GM23338 (cell line): ENCODE data around the gene MEP1A. TPM values are rescaled to one million over a fixed set of nuclear protein-coding genes. Genes with fewer than 3 reads are reported as not detected.

ENCODE experiments used
- ATAC-seq: fragments of 200-7000 bp; cut with Tn5 transposase; 3 replicates; pipeline ENCODE4 v1.9.1; 2020
- DNase-seq: peaks from one replicate; pipeline ENCODE4 v3.0.0-alpha.2; 2015; ENCODE audit warnings: low spot score
- H2AFZ ChIP-seq: fragments of 200-600 bp; sonication (generic); 2 replicates; pipeline ENCODE4 v1.8.0; 2016; ENCODE audit warnings: antibody characterized with exemption, mild to moderate bottlenecking, moderate library complexity
- H3F3A ChIP-seq: fragments of 200-600 bp; sonication (generic); replicated peaks from 2 replicates; pipeline ENCODE4 v1.8.0; 2017; ENCODE audit warnings: antibody characterized with exemption, mixed run types, low read depth
- H3K27ac ChIP-seq: fragments of 200-600 bp; sonication (generic); 2 replicates; pipeline ENCODE4 v1.6.1; 2016; ENCODE audit warnings: low read depth
- H3K27me3 ChIP-seq: fragments of 200-600 bp; sonication (generic); 2 replicates; pipeline ENCODE4 v1.8.0; 2016; ENCODE audit warnings: mild to moderate bottlenecking, mixed run types, moderate library complexity; ENCODE audit not compliant: insufficient read depth
- H3K36me3 ChIP-seq: fragments of 200-600 bp; sonication (generic); 2 replicates; pipeline ENCODE4 v1.8.0; 2016; ENCODE audit warnings: mild to moderate bottlenecking; ENCODE audit not compliant: insufficient read depth
- H3K4me1 ChIP-seq: fragments of 200-600 bp; sonication (generic); 2 replicates; pipeline ENCODE4 v1.8.0; 2016; ENCODE audit warnings: mild to moderate bottlenecking, moderate library complexity; ENCODE audit not compliant: insufficient read depth
- H3K4me2 ChIP-seq: fragments of 200-600 bp; sonication (generic); 2 replicates; pipeline ENCODE4 v1.7.1; 2017; ENCODE audit warnings: mixed run types
- H3K4me3 ChIP-seq: fragments of 200-600 bp; sonication (generic); 2 replicates; pipeline ENCODE4 v1.6.1; 2016; ENCODE audit warnings: mixed run types
- H3K79me2 ChIP-seq: fragments of 200-600 bp; sonication (generic); replicated peaks from 2 replicates; pipeline ENCODE4 v1.8.0; 2017; ENCODE audit warnings: mild to moderate bottlenecking; ENCODE audit not compliant: insufficient read depth
- H3K9me2 ChIP-seq: fragments of 200-600 bp; sonication (generic); 2 replicates; pipeline ENCODE4 v1.8.0; 2017; ENCODE audit not compliant: insufficient read depth
- H4K20me1 ChIP-seq: fragments of 200-600 bp; sonication (generic); replicated peaks from 2 replicates; pipeline ENCODE4 v1.8.0; 2017; ENCODE audit warnings: mild to moderate bottlenecking; ENCODE audit not compliant: insufficient read depth
- H3K27ac Mint-ChIP-seq: 2 replicates; pipeline ENCODE4 v1.8.0; 2020; ENCODE audit warnings: inconsistent platforms, mild to moderate bottlenecking, moderate library complexity, mixed read lengths
- H3K27me3 Mint-ChIP-seq: 3 replicates; pipeline ENCODE4 v1.8.0; 2022; ENCODE audit warnings: low read depth, mild to moderate bottlenecking, moderate library complexity, mixed read lengths, inconsistent platforms; ENCODE audit not compliant: insufficient read depth, poor library complexity
- H3K36me3 Mint-ChIP-seq: 3 replicates; pipeline ENCODE4 v1.8.0; 2021; ENCODE audit warnings: low read depth, mild to moderate bottlenecking, inconsistent platforms, moderate library complexity, mixed read lengths
- H3K4me1 Mint-ChIP-seq: 3 replicates; pipeline ENCODE4 v1.8.0; 2020; ENCODE audit warnings: mild to moderate bottlenecking, inconsistent platforms, mixed read lengths
- H3K4me3 Mint-ChIP-seq: 3 replicates; pipeline ENCODE4 v1.8.0; 2021; ENCODE audit warnings: moderate library complexity, mild to moderate bottlenecking, inconsistent platforms, mixed read lengths
- H3K9me3 Mint-ChIP-seq: 3 replicates; pipeline ENCODE4 v1.8.0; 2020; ENCODE audit warnings: moderate library complexity, mild to moderate bottlenecking, inconsistent platforms, mixed read lengths
- CREB1 ChIP-seq: fragments of 250-450 bp; sonication (Bioruptor Pico); IDR thresholded peaks from 2 replicates; pipeline ENCODE4 v1.5.0; 2020; ENCODE audit warnings: low read depth, mild to moderate bottlenecking, moderate library complexity
- EZH2phosphoT487 ChIP-seq: fragments of 200-600 bp; sonication (generic); IDR thresholded peaks from one replicate; pipeline ENCODE4 v1.8.1; 2018; ENCODE audit warnings: antibody characterized with exemption; ENCODE audit not compliant: unreplicated experiment
- JUNB ChIP-seq: IDR thresholded peaks from one replicate; pipeline ENCODE4 v1.6.1; 2016; ENCODE audit warnings: antibody characterized with exemption; ENCODE audit not compliant: unreplicated experiment
- NANOG ChIP-seq: IDR thresholded peaks from 2 replicates; pipeline ENCODE4 v1.6.1; 2016; ENCODE audit warnings: antibody characterized with exemption, borderline replicate concordance
- POLR2AphosphoS5 ChIP-seq: IDR thresholded peaks from 2 replicates; pipeline ENCODE4 v1.6.1; 2016; ENCODE audit warnings: antibody characterized with exemption, low read depth
- STAT1 ChIP-seq: IDR thresholded peaks from one replicate; pipeline ENCODE4 v1.6.1; 2016; ENCODE audit warnings: antibody characterized with exemption; ENCODE audit not compliant: unreplicated experiment
- ZNF331 ChIP-seq: fragments of 250-450 bp; sonication (Bioruptor Pico); IDR thresholded peaks from 2 replicates; pipeline ENCODE4 v1.5.0; 2020; ENCODE audit warnings: low read depth, mild to moderate bottlenecking, moderate library complexity
- polyA plus RNA-seq: library from polyadenylated mRNA; unstranded; fragments of >200 nt; fragmentation: Nextera tagmentation; extraction: Ambion mirVana; gene quantifications from 2 replicates; pipeline ENCODE4 v1.2.1, GENCODE V29; 2016
- total RNA-seq: library from RNA; depleted of rRNA; stranded (reverse); fragments of >200 nt; shearing (Covaris generic); gene quantifications from 2 replicates; pipeline ENCODE4 v1.2.3, GENCODE V29; 2014
- TF ChIP-seq, protein P1 (sequence below): IDR thresholded peaks from one replicate; pipeline ENCODE4 v1.6.1; 2018; ENCODE audit warnings: antibody characterized with exemption; ENCODE audit not compliant: unreplicated experiment
- TF ChIP-seq, protein P2 (sequence below): IDR thresholded peaks from 2 replicates; pipeline ENCODE4 v1.6.1; 2016; ENCODE audit warnings: antibody characterized with exemption
- TF ChIP-seq, protein P3 (sequence below): fragments of 250-450 bp; sonication (Bioruptor Pico); IDR thresholded peaks from 2 replicates; pipeline ENCODE4 v1.5.0; 2020; ENCODE audit warnings: mild to moderate bottlenecking, moderate library complexity
- TF ChIP-seq, protein P4 (sequence below), 2 experiments: fragments of 200-600 bp in 1 of 2; sonication (generic) in 1 of 2; conservative IDR thresholded peaks; 2 replicates each; pipeline versions ENCODE4 v1.5.1 to v1.6.1; 2016 to 2017; ENCODE audit warnings: antibody characterized with exemption in 2 of 2, low read depth in 2 of 2, mild to moderate bottlenecking in 2 of 2, moderate library complexity in 1 of 2

Gene MEP1A
- total and polyA plus RNA-seq, 2 experiments from 2014 or later: not detected

DNA sequence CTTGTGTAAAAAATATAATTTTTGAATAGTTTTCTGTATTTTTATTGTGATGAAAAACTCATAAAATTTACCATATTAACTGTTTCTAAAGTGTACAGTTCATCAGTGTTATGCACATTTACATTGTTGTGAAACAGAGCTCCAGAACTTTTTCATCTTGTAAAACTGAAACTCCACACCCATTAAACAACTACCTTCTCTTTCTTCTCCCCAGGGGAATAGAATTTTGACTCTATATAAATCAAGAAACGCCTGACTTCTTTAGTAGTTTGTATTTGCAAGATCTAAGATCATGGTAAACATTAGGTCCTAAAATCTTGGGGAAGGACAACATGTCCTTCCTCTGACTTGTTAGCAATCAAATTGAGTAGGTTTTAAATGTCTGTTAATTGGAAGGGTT lies 37.3 kb upstream of the MEP1A start:
- Mint-ChIP-seq H3K4me3 (no peak overlapping the region), H3K36me3 (no peaks in the 10 kb centered on the region), H3K27ac (no peak overlapping the region), H3K4me1 (0 out of 3 replicates have a peak, but pooled peaks cover 2% of the 10 kb centered on the region), H3K9me3 (no peaks in the 10 kb centered on the region), H3K27me3 (no peaks in the 10 kb centered on the region)
- DNase-seq: no peak
- Histone ChIP-seq H3K4me1 (peaks cover 6% of the 10 kb centered on the region; the same call in 1 of the 2 replicates), H2AFZ (no peak overlapping the region), H3K27me3 (no peaks in the 10 kb centered on the region), H3K79me2 (no peaks in the 10 kb centered on the region), H3K9me2 (no peaks in the 10 kb centered on the region), H3K27ac (no peak overlapping the region), H3K4me3 (no peak overlapping the region), H3F3A (no peaks in the 10 kb centered on the region), H3K4me2 (no peak overlapping the region), H3K36me3 (no peaks in the 10 kb centered on the region), H4K20me1 (no peaks in the 10 kb centered on the region)
- no peak for TF ChIP-seq ZNF331
- TF ChIP-seq, protein P1, sequence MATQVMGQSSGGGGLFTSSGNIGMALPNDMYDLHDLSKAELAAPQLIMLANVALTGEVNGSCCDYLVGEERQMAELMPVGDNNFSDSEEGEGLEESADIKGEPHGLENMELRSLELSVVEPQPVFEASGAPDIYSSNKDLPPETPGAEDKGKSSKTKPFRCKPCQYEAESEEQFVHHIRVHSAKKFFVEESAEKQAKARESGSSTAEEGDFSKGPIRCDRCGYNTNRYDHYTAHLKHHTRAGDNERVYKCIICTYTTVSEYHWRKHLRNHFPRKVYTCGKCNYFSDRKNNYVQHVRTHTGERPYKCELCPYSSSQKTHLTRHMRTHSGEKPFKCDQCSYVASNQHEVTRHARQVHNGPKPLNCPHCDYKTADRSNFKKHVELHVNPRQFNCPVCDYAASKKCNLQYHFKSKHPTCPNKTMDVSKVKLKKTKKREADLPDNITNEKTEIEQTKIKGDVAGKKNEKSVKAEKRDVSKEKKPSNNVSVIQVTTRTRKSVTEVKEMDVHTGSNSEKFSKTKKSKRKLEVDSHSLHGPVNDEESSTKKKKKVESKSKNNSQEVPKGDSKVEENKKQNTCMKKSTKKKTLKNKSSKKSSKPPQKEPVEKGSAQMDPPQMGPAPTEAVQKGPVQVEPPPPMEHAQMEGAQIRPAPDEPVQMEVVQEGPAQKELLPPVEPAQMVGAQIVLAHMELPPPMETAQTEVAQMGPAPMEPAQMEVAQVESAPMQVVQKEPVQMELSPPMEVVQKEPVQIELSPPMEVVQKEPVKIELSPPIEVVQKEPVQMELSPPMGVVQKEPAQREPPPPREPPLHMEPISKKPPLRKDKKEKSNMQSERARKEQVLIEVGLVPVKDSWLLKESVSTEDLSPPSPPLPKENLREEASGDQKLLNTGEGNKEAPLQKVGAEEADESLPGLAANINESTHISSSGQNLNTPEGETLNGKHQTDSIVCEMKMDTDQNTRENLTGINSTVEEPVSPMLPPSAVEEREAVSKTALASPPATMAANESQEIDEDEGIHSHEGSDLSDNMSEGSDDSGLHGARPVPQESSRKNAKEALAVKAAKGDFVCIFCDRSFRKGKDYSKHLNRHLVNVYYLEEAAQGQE: no peak
- TF ChIP-seq NANOG: no peak
- TF ChIP-seq EZH2phosphoT487: no peak
- TF ChIP-seq, protein P2, sequence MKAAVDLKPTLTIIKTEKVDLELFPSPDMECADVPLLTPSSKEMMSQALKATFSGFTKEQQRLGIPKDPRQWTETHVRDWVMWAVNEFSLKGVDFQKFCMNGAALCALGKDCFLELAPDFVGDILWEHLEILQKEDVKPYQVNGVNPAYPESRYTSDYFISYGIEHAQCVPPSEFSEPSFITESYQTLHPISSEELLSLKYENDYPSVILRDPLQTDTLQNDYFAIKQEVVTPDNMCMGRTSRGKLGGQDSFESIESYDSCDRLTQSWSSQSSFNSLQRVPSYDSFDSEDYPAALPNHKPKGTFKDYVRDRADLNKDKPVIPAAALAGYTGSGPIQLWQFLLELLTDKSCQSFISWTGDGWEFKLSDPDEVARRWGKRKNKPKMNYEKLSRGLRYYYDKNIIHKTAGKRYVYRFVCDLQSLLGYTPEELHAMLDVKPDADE: no peak
- no peak for TF ChIP-seq JUNB
- TF ChIP-seq, protein P3, sequence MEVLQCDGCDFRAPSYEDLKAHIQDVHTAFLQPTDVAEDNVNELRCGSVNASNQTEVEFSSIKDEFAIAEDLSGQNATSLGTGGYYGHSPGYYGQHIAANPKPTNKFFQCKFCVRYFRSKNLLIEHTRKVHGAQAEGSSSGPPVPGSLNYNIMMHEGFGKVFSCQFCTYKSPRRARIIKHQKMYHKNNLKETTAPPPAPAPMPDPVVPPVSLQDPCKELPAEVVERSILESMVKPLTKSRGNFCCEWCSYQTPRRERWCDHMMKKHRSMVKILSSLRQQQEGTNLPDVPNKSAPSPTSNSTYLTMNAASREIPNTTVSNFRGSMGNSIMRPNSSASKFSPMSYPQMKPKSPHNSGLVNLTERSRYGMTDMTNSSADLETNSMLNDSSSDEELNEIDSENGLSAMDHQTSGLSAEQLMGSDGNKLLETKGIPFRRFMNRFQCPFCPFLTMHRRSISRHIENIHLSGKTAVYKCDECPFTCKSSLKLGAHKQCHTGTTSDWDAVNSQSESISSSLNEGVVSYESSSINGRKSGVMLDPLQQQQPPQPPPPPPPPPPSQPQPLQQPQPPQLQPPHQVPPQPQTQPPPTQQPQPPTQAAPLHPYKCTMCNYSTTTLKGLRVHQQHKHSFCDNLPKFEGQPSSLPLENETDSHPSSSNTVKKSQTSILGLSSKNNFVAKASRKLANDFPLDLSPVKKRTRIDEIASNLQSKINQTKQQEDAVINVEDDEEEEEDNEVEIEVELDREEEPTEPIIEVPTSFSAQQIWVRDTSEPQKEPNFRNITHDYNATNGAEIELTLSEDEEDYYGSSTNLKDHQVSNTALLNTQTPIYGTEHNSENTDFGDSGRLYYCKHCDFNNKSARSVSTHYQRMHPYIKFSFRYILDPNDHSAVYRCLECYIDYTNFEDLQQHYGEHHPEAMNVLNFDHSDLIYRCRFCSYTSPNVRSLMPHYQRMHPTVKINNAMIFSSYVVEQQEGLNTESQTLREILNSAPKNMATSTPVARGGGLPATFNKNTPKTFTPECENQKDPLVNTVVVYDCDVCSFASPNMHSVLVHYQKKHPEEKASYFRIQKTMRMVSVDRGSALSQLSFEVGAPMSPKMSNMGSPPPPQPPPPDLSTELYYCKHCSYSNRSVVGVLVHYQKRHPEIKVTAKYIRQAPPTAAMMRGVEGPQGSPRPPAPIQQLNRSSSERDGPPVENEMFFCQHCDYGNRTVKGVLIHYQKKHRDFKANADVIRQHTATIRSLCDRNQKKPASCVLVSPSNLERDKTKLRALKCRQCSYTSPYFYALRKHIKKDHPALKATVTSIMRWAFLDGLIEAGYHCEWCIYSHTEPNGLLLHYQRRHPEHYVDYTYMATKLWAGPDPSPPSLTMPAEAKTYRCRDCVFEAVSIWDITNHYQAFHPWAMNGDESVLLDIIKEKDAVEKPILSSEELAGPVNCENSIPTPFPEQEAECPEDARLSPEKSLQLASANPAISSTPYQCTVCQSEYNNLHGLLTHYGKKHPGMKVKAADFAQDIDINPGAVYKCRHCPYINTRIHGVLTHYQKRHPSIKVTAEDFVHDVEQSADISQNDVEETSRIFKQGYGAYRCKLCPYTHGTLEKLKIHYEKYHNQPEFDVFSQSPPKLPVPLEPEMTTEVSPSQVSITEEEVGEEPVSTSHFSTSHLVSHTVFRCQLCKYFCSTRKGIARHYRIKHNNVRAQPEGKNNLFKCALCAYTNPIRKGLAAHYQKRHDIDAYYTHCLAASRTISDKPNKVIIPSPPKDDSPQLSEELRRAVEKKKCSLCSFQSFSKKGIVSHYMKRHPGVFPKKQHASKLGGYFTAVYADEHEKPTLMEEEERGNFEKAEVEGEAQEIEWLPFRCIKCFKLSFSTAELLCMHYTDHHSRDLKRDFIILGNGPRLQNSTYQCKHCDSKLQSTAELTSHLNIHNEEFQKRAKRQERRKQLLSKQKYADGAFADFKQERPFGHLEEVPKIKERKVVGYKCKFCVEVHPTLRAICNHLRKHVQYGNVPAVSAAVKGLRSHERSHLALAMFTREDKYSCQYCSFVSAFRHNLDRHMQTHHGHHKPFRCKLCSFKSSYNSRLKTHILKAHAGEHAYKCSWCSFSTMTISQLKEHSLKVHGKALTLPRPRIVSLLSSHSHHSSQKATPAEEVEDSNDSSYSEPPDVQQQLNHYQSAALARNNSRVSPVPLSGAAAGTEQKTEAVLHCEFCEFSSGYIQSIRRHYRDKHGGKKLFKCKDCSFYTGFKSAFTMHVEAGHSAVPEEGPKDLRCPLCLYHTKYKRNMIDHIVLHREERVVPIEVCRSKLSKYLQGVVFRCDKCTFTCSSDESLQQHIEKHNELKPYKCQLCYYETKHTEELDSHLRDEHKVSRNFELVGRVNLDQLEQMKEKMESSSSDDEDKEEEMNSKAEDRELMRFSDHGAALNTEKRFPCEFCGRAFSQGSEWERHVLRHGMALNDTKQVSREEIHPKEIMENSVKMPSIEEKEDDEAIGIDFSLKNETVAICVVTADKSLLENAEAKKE (CRISPR knock-in tag): no peak
- no peak for TF ChIP-seq CREB1 (CRISPR knock-in tag)
- no peak for TF ChIP-seq STAT1
- no peak for TF ChIP-seq POLR2AphosphoS5
- TF ChIP-seq, protein P4, sequence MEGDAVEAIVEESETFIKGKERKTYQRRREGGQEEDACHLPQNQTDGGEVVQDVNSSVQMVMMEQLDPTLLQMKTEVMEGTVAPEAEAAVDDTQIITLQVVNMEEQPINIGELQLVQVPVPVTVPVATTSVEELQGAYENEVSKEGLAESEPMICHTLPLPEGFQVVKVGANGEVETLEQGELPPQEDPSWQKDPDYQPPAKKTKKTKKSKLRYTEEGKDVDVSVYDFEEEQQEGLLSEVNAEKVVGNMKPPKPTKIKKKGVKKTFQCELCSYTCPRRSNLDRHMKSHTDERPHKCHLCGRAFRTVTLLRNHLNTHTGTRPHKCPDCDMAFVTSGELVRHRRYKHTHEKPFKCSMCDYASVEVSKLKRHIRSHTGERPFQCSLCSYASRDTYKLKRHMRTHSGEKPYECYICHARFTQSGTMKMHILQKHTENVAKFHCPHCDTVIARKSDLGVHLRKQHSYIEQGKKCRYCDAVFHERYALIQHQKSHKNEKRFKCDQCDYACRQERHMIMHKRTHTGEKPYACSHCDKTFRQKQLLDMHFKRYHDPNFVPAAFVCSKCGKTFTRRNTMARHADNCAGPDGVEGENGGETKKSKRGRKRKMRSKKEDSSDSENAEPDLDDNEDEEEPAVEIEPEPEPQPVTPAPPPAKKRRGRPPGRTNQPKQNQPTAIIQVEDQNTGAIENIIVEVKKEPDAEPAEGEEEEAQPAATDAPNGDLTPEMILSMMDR (conservative IDR thresholded peaks at IDR 0.05; ENCODE audit: low read depth in 2 of 2): no peak
- no peak for ATAC-seq
